Measurements from ENCODE around the gene CNR2.
A peak's percentile ranks its signal among the peaks of the same experiment; 100 is the strongest.
"Not testable (repeated sequence)": the region's sequence is repeated elsewhere in the genome, so short reads cannot be mapped to it uniquely, and the experiment has no call there.

The CNR2 gene

GRCh38 chr1:23827717-23828116 is 85.4 kb downstream of the CNR2 start:
- no peak for DNase-seq

- DNase-seq = not testable (repeated sequence)
Measured at GRCh38 chr1:23826590-23826989, 86.6 kb downstream of the CNR2 start.

DNA sequence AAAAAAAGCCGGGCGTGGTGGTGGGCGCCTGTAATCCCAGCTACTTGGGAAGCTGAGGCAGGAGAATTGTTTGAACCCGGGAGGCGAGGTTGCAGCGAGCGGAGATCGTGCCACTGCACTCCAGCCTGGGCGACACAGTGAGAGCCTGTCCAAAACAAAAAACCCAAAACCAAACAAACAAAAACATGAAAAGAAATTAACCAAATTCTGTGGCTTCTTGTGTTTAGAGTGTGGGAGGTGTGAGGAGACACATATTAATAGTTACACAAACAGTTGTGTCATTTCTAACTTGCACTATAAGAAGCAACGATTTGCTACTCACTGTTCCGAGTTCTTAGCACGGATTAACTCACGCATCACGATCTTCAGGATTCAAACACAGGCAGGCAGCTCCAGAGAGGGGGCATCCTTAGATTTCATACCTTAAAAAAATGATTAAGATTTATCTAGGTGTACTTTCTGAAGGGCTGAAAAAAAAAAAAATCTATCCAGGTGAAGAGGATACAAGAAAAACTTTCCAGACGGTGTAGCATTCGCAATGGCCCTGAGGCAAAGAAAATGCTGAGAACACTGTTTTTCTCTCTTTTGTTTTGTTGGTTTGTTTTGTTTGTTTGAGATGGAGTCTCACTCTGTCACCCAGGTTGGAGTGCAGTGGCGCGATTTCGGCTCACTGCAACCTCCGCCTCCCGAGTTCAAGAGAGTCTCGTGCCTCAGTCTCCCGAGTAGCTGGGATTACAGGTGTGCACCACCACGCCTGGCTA is 87.2 kb downstream of the CNR2 start:
- peak; percentile 12 for DNase-seq

DNA sequence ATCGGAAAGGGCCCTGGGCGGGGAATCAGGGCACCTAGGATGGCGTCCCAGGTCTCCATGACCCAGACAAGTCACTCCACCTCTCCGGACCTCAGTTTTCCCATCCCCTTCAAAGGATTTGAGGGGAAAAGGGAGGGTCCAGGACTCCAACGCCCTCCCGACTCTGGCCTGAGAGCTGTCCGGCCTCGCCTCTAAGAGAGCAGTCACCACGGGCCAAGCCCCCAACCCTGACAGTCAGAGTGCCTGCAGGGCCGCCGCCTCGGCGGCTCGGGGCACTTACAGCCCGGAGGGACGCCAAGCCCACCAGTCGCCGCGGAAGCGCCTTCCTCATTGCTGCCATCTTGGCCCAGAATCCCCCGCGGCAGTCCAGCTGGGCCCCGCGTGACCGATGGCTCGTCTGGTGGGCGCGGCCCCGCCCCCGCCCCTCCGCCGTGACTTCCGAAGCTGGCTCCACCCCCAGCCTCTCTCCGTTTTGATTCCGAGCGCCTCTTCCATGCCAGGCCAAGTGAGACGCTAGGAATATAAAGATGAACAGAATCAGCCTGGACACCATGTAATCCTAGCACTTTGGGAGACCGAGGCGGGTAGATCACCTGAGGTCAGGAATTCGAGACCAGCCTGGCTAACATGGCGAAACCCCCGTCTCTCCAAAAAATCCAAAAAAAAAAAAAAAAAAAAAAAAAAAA is 87.9 kb downstream of the CNR2 start, which contains the start of gene HMGCL:
TSS of gene HMGCL (minus strand) at position 354 of the 686 bp plus-strand sequence. CDS start at position 340, 14 bp downstream.
- peak; percentile 96 for DNase-seq

DNA sequence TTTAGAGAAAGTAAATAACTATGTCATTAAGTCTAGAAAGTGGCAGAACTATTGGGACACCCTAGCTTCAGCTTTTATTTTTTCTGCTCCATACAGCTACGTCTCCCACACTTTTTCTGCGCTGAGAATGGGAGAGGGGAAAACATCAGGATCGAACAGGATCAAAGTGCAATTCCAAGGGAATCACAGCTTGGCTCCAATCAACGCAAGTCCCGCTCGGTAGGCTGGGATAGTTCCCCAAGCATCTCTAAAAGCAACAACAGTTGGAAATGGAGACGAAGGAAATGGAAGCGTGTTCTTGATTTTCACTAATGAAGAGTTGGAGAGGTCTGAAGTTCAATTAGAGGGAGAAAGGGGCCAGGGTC is 88.5 kb downstream of the CNR2 start:
- DNase-seq = no peak

DNA sequence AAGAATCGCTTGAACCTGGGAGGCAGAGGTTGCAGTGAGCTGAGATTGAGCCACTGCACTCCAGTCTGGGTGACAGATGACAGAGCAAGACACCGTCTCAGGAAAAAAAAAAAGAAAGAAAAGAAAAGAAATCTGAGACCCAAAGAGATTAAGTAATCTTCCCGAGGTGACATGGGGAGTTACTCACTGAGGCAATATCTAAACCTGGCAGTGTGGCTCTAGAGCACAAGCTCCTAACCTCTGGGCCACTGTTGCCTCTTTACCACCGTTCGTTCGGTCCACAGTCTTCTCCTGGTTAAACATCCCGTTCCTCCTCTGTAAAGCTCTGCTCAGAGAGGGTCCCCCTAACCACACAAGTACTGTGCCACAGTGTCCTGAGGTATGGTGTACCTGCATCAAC is 89.4 kb downstream of the CNR2 start:
- no peak for DNase-seq
